ENCODE measurements around the gene EIF1AD.

The EIF1AD gene

DNA sequence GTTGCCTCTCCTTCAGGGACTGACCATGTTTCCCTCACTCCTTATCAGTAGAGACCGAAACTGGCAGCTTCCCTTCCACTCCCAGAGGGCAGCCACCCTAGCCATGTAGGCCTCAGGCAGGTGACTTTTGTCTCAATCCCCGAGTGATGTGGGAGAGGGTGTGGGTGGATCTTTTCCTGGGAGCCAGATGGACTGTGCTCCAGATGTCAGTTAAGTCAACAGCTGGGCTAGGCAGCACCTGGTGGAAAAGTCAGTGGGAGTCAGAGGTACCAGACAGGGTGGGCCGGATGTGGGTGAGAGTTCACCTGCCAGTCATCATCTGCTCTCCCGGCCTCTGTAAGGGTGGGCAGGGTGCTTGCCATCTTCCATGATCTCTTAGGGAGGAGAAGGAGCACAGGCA, 2.2 kb upstream of the EIF1AD start:
- no peak for DNase-seq (ENCODE audit: low spot score)

DNA sequence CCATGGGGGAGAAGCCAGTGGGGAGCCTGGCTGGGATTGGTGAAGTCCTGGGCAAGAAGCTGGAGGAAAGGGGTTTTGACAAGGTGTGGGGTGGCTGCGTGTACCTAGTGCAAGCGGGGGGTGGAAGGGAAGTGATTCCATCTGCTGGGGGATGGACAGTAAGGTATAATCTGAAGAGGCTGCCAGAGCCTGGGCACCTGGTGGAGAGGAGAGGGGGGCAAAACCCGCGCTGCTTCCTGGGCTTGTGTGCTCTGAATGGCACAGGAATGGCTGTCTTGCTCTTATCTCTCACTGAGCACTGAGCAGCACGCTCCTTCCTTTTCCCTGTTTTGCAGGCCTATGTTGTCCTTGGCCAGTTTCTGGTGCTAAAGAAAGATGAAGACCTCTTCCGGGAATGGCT, 1.3 kb upstream of the EIF1AD start:
- DNase-seq (ENCODE audit: low spot score), result no peak

DNA sequence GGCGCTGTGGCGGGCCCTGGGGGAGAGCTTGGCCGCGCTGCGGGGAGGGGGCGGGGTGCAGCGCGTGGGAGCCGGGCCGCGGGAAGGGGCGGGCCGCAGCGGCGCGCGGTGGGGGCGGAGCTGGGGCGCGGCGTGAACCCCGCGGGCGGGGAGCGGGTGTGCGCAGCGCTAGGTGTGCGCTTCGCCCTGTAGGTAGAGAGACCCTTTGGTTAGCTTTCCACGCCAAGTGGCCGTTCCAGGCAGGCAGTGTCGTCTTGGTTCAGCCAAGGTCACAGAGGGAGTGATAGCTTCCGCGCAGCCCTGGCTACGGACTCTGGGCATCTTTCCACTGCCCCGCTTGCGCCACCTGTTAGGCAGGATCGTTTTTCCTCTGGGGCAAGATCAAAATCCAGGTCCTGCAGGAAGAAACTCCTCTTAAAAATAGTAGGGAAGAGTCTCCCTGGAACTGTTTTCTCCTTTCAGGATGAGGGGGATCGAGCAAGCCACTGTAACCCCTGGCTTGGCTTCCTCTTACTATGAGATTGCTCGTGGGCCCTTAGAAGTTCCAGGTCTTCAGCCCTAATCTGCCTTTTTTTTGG, 780 bp upstream of the EIF1AD start:
- DNase-seq (ENCODE audit: low spot score), result peak; percentile 16

DNA sequence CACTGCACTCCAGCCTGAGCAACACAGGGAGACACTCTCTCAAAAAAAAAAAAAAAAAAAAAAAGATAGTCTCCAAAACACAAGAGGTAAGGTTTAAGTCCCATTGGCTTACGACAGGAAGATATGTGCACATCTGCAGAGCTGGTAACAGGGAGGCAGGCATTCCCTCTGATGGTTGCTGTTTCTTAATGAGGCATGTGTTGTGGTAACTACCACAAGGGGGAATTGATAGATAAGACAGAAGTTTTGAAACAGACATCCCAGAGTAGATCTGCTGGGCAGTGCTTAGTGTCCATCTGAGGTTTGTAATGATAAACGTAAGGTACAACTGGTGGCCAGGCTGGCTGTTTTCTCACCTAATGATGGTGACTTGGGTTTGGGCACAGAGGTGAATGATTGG, 4.7 kb downstream of the EIF1AD start:
- DNase-seq (ENCODE audit: low spot score), result no peak

DNA sequence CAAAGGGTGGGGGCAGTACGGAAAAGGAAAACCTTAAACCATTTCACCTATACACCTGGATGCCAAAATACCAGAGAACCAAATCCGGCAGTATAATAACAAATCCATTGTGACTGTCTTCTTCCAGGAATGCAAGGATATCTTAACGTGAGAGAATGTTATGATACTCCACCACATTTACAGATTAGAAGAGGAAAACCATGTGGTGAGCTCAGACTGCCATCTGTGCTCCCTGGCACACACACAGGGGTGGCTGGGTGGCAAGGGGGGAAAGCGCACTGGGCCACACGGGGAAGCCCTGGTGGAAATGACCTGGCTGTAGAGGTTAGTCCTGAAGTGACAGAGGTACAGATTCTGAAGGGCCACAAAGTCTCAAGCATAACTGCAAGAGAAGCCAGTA, 9.9 kb downstream of the EIF1AD start:
- DNase-seq (ENCODE audit: low spot score), result no peak

DNA sequence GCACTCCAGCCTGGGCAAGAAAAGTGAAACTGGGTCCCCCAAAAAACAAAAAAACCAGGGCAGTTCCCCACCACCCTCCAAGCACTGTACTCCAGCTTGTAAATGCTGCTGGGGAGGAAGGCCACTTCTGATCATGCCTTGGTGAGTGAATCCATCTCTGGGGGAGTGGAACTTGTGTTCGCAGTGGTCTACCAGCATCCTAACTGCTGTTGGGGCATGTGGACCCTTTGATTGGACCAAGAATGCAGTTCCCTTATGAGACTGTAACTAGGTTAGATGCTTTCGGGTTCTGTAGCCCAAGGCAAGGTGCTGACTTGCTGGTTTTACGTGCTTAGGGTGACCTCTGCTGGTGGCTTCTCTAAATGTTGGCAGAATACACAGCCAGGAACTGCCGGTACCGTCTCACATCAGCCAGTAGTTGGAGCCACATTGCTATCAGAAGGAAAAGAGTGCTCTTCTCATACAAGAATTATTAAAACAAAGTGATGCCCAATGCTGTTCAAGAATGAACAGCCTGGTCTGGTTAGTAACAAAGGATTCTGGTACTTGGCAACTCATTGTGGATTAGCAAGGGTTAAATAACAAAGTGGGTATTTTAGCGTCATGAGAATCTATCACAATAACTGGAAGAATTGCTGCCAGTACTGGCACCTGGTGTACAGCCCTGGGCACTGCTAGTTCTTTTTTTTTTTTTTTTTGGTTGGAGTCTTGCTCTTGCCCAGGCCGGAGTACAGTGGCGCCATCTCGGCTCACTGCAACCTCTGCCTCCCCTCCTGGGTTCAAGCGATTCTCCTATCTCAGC, 13.0 kb downstream of the EIF1AD start:
- peak; percentile 95 for DNase-seq (ENCODE audit: low spot score)

DNA sequence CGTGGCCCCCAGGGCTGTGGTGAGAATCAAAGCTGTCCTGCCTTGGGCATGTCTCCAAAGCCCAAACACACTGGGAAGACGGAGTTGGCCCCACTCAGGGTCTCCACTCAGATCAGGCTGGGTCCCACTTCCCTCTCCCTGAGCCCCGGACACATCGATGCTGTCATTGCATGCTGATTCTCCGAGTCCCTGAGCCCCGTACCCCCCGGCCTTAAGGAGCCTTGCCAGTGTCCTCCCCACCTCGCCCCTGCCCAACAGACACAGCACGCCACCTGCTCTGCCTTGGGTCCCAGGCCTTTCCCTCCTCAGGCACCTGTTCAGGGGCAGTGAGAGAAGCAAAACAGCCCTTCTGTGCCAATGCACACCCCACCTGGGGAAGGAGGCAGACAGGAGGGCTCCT, 14.6 kb downstream of the EIF1AD start:
- DNase-seq (ENCODE audit: low spot score), result no peak

- no peak for DNase-seq (ENCODE audit: low spot score)
Measured at GRCh38 chr11:65983589-65983987, 18.4 kb downstream of the EIF1AD start.

DNA sequence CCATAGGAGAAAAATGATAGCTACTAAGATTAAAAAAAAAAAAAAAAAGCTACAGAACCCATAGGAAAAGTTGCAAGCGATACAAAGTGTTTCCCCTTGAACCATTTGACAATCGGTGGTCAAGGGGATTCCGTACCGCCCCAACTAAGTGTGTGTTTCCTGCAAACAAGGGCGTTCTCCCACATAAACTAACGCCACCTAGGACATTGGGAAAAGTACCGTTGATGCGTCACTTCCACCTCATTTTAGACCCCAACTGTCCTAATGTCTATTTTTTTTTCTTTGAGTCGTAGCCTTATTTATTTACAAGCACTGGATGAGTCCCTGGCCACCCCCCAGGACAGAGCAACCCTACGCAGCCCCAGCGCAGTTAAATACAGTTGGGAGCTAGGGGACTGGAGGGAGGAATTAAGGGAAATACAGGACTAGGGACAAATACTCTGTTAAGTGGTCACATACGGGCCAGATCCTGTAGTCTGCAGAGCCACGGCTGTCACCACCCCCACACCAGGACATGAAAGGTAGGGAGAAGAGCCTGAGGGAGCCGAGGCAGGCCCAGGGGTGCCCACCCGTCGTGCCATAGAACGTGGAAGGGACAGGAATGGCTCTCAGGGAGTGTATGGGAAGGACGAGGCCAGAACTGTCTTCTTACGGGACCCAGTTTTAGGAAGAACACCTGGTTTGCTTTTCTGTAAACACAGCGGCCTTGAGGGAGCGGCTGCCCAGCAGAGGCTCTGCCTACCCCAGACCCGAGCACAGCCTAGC, 19.0 kb downstream of the EIF1AD start:
- no peak for DNase-seq (ENCODE audit: low spot score)

- no peak for DNase-seq (ENCODE audit: low spot score)
Measured at GRCh38 chr11:65981972-65982823, 19.8 kb downstream of the EIF1AD start.

GRCh38 chr11:65981101-65981740, 20.7 kb downstream of the EIF1AD start:
- no peak for DNase-seq (ENCODE audit: low spot score)

GRCh38 chr11:65979261-65979759, 22.6 kb downstream of the EIF1AD start:
- no peak for DNase-seq (ENCODE audit: low spot score)

DNA sequence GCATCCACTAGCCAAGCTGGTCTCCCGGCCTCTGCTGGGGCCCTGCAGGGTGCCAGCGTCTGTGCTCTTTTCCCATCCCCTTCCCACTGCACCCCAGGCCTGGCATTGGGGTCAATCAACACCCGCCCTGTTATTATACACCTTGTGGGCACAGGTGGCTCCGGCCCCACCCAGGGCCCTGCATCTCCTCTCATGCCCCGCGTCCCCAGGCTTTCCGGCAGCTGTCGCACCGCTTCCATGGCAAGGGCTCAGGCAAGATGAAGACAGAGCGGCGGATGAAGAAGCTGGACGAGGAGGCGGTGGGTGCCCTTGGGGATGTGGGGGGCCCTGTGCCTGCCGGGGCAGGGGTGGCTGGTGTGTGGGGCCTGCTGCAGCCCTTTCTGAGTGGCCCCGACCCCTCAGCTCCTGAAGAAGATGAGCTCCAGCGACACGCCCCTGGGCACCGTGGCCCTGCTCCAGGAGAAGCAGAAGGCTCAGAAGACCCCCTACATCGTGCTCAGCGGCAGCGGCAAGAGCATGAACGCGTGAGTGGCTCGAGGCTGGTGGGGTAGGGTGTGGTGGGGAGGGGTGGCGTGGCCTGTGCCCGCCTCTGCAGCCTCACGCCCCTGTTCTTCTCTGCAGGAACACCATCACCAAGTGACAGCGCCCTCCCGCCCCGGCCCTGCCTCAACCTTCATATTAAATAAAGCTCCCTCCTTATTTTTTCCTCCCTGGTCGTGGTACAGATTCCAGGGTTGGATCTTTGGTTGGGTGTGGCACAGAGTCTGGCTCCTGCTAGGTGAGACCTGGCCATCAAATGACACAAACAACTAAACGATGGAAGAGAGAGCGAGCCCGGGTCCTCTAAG, 23.3 kb downstream of the EIF1AD start:
- DNase-seq (ENCODE audit: low spot score), result no peak

- DNase-seq (ENCODE audit: low spot score), result no peak
Measured at GRCh38 chr11:65977621-65978390, 24.2 kb downstream of the EIF1AD start.

DNA sequence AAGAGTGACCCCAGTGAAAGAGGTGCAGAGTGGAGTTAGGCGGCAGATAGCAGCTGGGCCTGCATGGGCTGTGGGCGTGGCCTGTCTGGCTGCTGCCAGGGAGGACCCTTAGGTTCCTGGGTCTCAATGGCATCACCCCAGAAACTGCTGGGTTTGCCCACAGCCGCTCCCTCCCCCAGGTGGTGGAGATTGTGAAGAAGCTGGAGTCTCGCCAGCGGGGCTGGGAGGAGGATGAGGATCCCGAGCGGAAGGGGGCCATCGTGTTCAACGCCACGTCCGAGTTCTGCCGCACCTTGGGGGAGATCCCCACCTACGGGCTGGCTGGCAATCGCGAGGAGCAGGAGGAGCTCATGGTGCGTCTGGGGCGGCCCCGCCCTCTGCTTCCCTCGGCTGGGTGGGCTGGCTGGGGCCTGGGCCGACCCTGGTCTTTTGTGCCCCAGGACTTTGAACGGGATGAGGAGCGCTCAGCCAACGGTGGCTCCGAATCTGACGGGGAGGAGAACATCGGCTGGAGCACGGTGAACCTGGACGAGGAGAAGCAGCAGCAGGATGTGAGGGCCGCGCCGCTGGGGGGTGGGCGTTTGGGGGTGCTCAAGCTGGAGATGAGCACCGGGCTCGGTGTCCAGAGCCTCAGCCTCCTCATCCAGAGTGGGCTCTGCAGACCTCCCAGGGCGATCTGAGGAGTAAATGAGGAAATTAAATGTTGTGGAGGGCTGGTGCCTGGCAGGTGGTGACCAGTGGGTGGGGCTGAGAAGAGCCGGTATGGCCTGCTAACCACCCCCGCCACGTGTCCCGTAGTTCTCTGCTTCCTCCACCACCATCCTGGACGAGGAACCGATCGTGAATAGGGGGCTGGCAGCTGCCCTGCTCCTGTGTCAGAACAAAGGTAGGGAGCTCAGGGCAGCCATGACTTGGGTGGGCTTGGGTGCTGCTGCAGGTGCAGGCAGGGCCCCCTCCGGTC, 25.5 kb downstream of the EIF1AD start:
- DNase-seq (ENCODE audit: low spot score), result no peak

DNA sequence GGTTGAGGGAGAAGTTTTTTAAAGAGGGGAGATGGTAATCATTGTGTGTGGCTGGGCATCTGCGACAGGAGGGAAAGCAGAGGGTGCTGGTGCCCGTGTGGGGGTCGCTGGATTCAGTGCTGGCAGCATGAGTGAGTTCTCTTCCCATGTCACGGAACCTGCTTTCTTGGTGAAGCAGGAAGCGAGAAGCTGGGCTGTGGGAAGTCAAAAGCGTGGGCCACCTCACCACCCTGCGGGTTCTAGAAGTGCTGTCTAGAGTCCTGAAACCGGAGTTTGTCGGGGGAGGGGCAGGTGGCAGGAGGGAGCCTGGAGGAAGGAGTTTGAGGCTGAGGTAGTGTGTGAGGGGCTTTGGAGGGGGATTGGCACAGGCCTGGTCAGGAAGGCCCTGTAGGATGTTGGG, 26.2 kb downstream of the EIF1AD start:
- DNase-seq (ENCODE audit: low spot score), result no peak

DNA sequence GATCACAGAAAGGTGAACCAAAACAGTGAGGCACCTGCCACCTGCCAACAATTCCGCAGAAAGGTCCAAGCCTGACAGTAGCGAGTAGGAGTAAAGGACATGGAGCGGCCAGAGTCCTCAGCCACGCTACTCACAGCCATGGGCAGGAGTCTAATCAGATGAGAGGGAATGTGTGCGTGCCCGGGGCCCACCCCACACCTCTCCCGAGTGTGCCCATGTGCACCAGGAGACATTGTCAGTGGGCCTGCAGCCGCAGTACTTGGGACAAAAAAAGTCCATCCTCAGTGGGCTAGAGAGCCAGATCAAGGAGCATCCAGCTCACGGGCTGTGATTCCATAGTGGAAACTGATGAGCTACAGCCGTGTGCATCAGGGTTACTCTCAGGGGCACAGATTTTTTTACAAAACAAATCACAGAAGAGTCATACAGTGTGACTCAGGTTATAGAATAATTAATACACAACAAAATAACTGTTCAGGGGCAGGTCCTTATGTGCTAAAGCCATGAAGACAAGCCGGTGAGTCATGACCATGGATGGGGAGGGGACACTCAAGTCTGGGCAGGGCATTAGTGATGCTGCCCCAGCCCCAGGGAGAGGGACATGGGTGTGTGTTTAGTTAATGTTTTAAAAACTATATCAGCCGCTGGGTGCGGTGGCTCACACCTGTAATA, 28.4 kb downstream of the EIF1AD start:
- peak; percentile 25 for DNase-seq (ENCODE audit: low spot score)

DNA sequence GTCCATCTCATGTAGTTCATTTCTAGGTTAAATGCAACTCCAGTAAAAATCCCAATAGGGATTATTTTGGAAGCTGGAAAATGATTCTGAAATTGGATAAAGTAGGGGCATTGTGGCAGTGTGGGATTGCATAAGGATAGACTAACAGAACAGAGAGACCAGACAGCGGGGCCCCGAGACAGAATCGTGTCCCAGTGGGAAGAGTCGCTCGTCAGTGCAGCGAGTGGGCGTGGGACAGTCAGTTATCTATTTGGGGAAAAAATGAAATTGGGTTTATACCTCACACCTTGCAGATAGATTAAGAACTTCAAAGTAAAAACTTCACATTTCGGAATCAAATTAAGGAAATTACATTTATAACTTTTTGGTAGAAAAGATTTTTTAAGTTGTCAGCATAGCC, 29.8 kb downstream of the EIF1AD start:
- no peak for DNase-seq (ENCODE audit: low spot score)

All from kidney capillary endothelial cell (primary cell).